22Rv1 (cell line): Measurements from ENCODE around the gene MFGE8.

Experiments
- H3K27ac ChIP-seq: fragments of 450-650 bp; 2 replicates; pipeline ENCODE4 v1.5.1; 2017
- CTCF ChIP-seq: fragments of 450-650 bp; IDR thresholded peaks from 2 replicates; pipeline ENCODE4 v1.5.1; 2017; ENCODE audit warnings: mild to moderate bottlenecking
- ZFX ChIP-seq: fragments of 450-650 bp; IDR thresholded peaks from 2 replicates; pipeline ENCODE4 v1.6.1; 2017; ENCODE audit warnings: antibody characterized with exemption, borderline replicate concordance

Gene MFGE8

GRCh38 chr15:88902221-88902835 is 10.9 kb downstream of the MFGE8 start:
- no peak overlapping the region for H3K27ac ChIP-seq
- TF ChIP-seq ZFX (no peak), CTCF (no peak)

DNA sequence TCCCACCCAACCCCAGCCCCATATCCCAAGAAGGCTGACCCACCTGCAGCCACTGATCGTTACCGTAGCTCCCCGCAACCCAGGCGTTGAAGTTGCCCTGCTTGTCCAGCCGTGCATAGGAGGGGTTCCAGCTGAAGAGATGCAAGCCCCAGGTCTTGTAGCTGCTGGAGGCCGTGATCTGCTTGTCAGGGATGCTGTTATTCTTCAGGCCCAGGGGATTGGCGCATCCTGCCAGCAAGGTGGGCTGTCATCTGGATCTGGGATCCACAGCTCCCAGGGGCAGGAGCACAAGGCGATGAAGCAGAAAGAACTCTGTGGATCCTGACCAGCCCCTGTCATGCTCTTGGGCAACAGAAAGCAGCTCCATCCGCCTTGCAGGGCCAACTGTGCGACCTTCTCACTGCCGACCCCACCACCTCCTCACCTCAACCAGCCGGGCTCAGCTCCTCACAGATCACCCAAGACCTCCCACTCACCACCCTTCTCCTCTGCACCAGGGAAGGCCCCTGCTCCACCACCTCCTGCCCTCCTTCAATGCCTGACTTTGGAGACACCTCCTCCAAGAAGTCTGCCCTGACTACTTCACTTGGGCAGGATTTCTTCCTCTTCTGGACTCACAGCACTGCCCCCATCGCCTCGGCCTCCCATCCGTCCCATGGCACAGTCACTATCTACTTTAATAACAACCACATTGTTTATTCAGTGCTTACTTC is 11.5 kb downstream of the MFGE8 start:
- TF ChIP-seq CTCF (no peak), ZFX (no peak)
- H3K27ac ChIP-seq, result no peak overlapping the region

DNA sequence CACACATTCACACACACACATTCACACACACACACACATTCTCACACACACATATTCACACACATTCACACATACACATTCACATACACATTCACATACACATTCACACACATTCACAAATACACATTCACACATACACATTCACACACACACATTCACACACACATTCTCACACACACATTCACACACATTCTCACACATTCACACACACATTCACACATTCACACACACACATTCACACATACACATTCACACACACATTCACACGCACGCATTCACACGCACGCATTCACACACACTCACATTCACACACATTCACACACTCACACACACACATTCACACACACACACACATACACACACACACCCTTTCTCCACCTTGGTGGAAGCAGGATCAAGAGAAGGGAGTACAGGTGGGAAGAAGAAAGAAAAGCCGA is 12.2 kb downstream of the MFGE8 start:
- no peak overlapping the region for H3K27ac ChIP-seq
- no peak for TF ChIP-seq CTCF
- TF ChIP-seq ZFX, result no peak

- H3K27ac ChIP-seq, result no peak overlapping the region
- no peak for TF ChIP-seq ZFX
Measured at GRCh38 chr15:88900309-88900981, 12.7 kb downstream of the MFGE8 start.

- TF ChIP-seq ZFX (no peak), CTCF (no peak)
- H3K27ac ChIP-seq, result no peak overlapping the region
Measured at GRCh38 chr15:88899251-88899650, 13.9 kb downstream of the MFGE8 start.

- H3K27ac ChIP-seq, result no peak overlapping the region
- no peak for TF ChIP-seq ZFX
- TF ChIP-seq CTCF, result no peak
Measured at GRCh38 chr15:88898736-88899135, 14.4 kb downstream of the MFGE8 start.

DNA sequence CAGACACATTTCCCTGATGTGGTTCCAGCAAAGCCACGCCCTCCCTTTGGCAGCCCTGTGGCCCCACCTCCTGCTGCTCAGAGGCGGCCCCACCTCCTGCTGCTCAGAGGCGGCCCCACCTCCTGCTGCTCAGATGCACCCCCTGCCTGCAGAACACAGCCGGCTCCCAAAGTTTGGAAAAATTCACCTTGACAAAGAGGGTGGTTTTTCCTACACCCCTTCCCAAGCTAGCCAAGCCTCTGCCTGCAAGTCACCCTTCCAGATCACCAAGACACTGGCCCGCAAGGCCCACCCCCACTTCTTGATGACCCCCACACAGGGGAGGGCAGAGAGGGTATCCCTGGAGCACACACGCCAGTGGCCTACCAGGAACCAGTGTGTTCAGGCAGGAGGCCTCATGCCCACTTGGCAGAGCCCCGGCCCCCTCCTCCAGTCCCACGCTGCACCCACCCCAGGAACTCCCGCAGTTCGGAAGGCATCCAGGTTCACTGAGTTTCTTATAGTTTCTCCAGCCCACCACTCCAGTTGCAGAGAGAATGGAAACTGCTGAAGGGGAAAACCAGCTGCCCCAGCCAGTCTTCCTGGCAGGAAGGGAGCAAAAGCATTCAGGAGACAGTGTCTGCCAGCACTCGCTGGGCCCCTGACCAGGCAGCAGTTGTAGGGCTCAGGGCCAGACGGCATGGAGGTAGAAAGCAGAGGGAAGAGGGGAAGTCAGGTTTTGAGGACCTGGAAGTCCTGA is 15.6 kb downstream of the MFGE8 start:
- TF ChIP-seq ZFX, result no peak
- TF ChIP-seq CTCF, result peak; percentile 68
- no peak overlapping the region for H3K27ac ChIP-seq
